ENCODE data around the gene PLEKHD1. TPM values are rescaled to one million over a fixed set of nuclear protein-coding genes. Genes with fewer than 3 reads are reported as not detected.

PLEKHD1 gene
- 46.0 and 58.9 TPM in 2 replicates for polyA plus RNA-seq

GRCh38 chr14:69484444-69485314, at the start of gene PLEKHD1:
Gene PLEKHD1, plus strand, starts transcription at chr14:69484728. Its CDS starts 238 bp downstream, at chr14:69484966.

GRCh38 chr14:69574263-69574953, 89.9 kb downstream of the PLEKHD1 start, which contains the start of gene CCDC177:
Gene CCDC177, minus strand, starts transcription at chr14:69574871. Its CDS starts 1,249 bp downstream, at chr14:69573622.

Other genes starting within 250 kb of the PLEKHD1 start
- 9.8 and 23.2 TPM in 2 replicates for gene GALNT16, start 224.6 kb upstream of the PLEKHD1 start, polyA plus RNA-seq
- 122 and 127 TPM in 2 replicates for gene ERH, start 86.4 kb upstream of the PLEKHD1 start, polyA plus RNA-seq
- 34.6 and 36.1 TPM in 2 replicates for gene SLC39A9, start 86.0 kb upstream of the PLEKHD1 start, polyA plus RNA-seq
- 0.13 TPM in 1 of 2 replicates, not detected in the other for gene CCDC177, start 90.1 kb downstream of the PLEKHD1 start, polyA plus RNA-seq
- 2.0 and 7.0 TPM in 2 replicates for gene SUSD6, start 126.9 kb downstream of the PLEKHD1 start, polyA plus RNA-seq